ENCODE data around the gene HOXA5.
A peak's percentile ranks its signal among the peaks of the same experiment; 100 is the strongest.

The HOXA5 gene

GRCh38 chr7:27185013-27185853 lies 41.8 kb upstream of the HOXA5 start, which contains the start of gene HOXA11 (continued):
- TF ChIP-seq GLIS2 (tag by site-specific recombination; IDR thresholded peaks at IDR 0.05): peak; percentile 99
- no peak for TF ChIP-seq ZNF585B (tag by site-specific recombination; IDR thresholded peaks at IDR 0.05)
- TF ChIP-seq ZNF426 (tag by site-specific recombination; IDR thresholded peaks at IDR 0.05): no peak
- TF ChIP-seq OVOL3 (tag by site-specific recombination; IDR thresholded peaks at IDR 0.05): no peak
- no peak for TF ChIP-seq ZNF211 (tag by site-specific recombination; IDR thresholded peaks at IDR 0.05; ENCODE audit: low read depth)
- no peak for TF ChIP-seq ZNF791 (tag by site-specific recombination; IDR thresholded peaks at IDR 0.05)
- TF ChIP-seq ZNF600 (tag by site-specific recombination; IDR thresholded peaks at IDR 0.05): 0 out of 2 replicates have a peak, but pooled peaks have one; percentile 23
- TF ChIP-seq ZNF777 (tag by site-specific recombination; IDR thresholded peaks at IDR 0.05; ENCODE audit: borderline replicate concordance): no peak
- peak; percentile 70; the same call in 1 of the 2 replicates for TF ChIP-seq PRDM1 (tag by site-specific recombination; IDR thresholded peaks at IDR 0.05)
- TF ChIP-seq ZNF114 (tag by site-specific recombination; IDR thresholded peaks at IDR 0.05): no peak
- 0 out of 2 replicates have a peak, but pooled peaks have one; percentile 8 for TF ChIP-seq ZNF146 (tag by site-specific recombination; IDR thresholded peaks at IDR 0.05)
- TF ChIP-seq ZSCAN23 (tag by site-specific recombination; IDR thresholded peaks at IDR 0.05): no peak
- TF ChIP-seq ZNF596 (tag by site-specific recombination; IDR thresholded peaks at IDR 0.05): no peak
- no peak for TF ChIP-seq ZNF571 (tag by site-specific recombination; IDR thresholded peaks at IDR 0.05)
- peak; percentile 55; the same call in 1 of the 2 replicates for TF ChIP-seq SCRT1 (tag by site-specific recombination; IDR thresholded peaks at IDR 0.05; ENCODE audit: borderline replicate concordance)
- TF ChIP-seq HOXA7 (CRISPR knock-in tag; IDR thresholded peaks at IDR 0.05; ENCODE audit: borderline replicate concordance): no peak
- no peak for TF ChIP-seq ZNF48 (tag by site-specific recombination; IDR thresholded peaks at IDR 0.05)
- TF ChIP-seq HOXC10 (CRISPR knock-in tag; IDR thresholded peaks at IDR 0.05): no peak
- no peak for TF ChIP-seq ZNF202 (tag by site-specific recombination; IDR thresholded peaks at IDR 0.05; ENCODE audit: borderline replicate concordance)
- TF ChIP-seq ZNF292 (tag by site-specific recombination; IDR thresholded peaks at IDR 0.05; ENCODE audit: borderline replicate concordance, low read depth): no peak
- TF ChIP-seq ZIC2 (tag by site-specific recombination; IDR thresholded peaks at IDR 0.05): peak; percentile 82
- TF ChIP-seq PBX3 (CRISPR knock-in tag; IDR thresholded peaks at IDR 0.05): no peak
- no peak for TF ChIP-seq BCL11A (tag by site-specific recombination; IDR thresholded peaks at IDR 0.05; ENCODE audit: low read depth)
- TF ChIP-seq GLIS1 (tag by site-specific recombination; IDR thresholded peaks at IDR 0.05): peak; percentile 98

GRCh38 chr7:27184337-27185012 lies 41.0 kb upstream of the HOXA5 start:
- H3K4me1 ChIP-seq (ENCODE audit: control insufficient read depth, insufficient read depth, low read length): peaks cover 47% of the 10 kb centered on the region
- peak overlapping the region; percentile 55 for H3K4me3 ChIP-seq (ENCODE audit: low read depth, low read length)
- CTCF ChIA-PET: interaction anchor here (0.7 to 3.2 kb wide), 4 partner anchors 9 to 160 kb away, joined by 3 to 26 read pairs (median 5); no protein-coding TSS in a partner anchor
- POLR2A ChIA-PET: interaction anchor here (0.5 to 7.6 kb wide), 21 partner anchors 11 to 1328 kb away, joined by 3 to 237 read pairs (median 5); partner anchors contain the start of genes EVX1, HOXA10, HOXA13 and HOXA7
- H3K27ac ChIP-seq (ENCODE audit: extremely low read depth, low read depth, low read length): peak overlapping the region; percentile 99
- peaks cover 0 to 10% of the 10 kb centered on the region in 2 experiments; a peak in 2 of 3 replicates for H3K36me3 ChIP-seq (ENCODE audit: control insufficient read depth in 2 of 2, insufficient read depth in 1 of 2, low read length in 2 of 2)
- H3K9me3 ChIP-seq (ENCODE audit: control insufficient read depth, insufficient read depth, low read depth, low read length): no peaks in the 10 kb centered on the region
- no peak for TF ChIP-seq IKZF3 (tag by site-specific recombination; IDR thresholded peaks at IDR 0.05)
- TF ChIP-seq ZNF768 (tag by site-specific recombination; IDR thresholded peaks at IDR 0.05): peak; percentile 91
- TF ChIP-seq ZNF394 (tag by site-specific recombination; IDR thresholded peaks at IDR 0.05; ENCODE audit: borderline replicate concordance): peak; percentile 93
- 0 out of 2 replicates have a peak, but pooled peaks have one; percentile 58 for TF ChIP-seq YY1 (tag by site-specific recombination; IDR thresholded peaks at IDR 0.05)
- no peak for TF ChIP-seq ZNF175 (tag by site-specific recombination; IDR thresholded peaks at IDR 0.05)
- TF ChIP-seq ZBTB48 (tag by site-specific recombination; IDR thresholded peaks at IDR 0.05): 0 out of 2 replicates have a peak, but pooled peaks have one; percentile 15
- TF ChIP-seq FEZF1 (tag by site-specific recombination; IDR thresholded peaks at IDR 0.05): peak; percentile 32; the same call in 1 of the 2 replicates
- peak; percentile 63; the same call in 1 of the 2 replicates for TF ChIP-seq ZFP37 (tag by site-specific recombination; IDR thresholded peaks at IDR 0.05)
- no peak for TF ChIP-seq OVOL3 (tag by site-specific recombination; IDR thresholded peaks at IDR 0.05)
- TF ChIP-seq ZNF302 (tag by site-specific recombination; IDR thresholded peaks at IDR 0.05; ENCODE audit: low read depth): no peak
- TF ChIP-seq ZNF132 (tag by site-specific recombination; IDR thresholded peaks at IDR 0.05; ENCODE audit: borderline replicate concordance): no peak
- TF ChIP-seq ZNF580 (tag by site-specific recombination; IDR thresholded peaks at IDR 0.05): no peak
- no peak for TF ChIP-seq ZNF596 (tag by site-specific recombination; IDR thresholded peaks at IDR 0.05)
- TF ChIP-seq ZNF660 (tag by site-specific recombination; IDR thresholded peaks at IDR 0.05): 0 out of 2 replicates have a peak, but pooled peaks have one; percentile 10
- TF ChIP-seq ZSCAN30 (tag by site-specific recombination; IDR thresholded peaks at IDR 0.05): peak; percentile 31; the same call in 1 of the 2 replicates
